SU-DHL-6 (cell line): ENCODE data around the gene PMEPA1.

Source experiments
- EZH2phosphoT487 ChIP-seq: fragments of 200-600 bp; sonication (generic), shearing (Covaris generic); conservative IDR thresholded peaks from 2 replicates; pipeline ENCODE4 v1.6.1; 2018; ENCODE audit warnings: mild to moderate bottlenecking, antibody characterized with exemption, low read length, moderate library complexity, mixed read lengths
- TF ChIP-seq, protein P1 (sequence below): fragments of 200-600 bp; sonication (generic); IDR thresholded peaks from one replicate; pipeline ENCODE4 v1.5.1; 2017; ENCODE audit warnings: antibody characterized with exemption, mild to moderate bottlenecking, low read length, moderate library complexity; ENCODE audit not compliant: insufficient read depth, poor library complexity, severe bottlenecking

DNA sequence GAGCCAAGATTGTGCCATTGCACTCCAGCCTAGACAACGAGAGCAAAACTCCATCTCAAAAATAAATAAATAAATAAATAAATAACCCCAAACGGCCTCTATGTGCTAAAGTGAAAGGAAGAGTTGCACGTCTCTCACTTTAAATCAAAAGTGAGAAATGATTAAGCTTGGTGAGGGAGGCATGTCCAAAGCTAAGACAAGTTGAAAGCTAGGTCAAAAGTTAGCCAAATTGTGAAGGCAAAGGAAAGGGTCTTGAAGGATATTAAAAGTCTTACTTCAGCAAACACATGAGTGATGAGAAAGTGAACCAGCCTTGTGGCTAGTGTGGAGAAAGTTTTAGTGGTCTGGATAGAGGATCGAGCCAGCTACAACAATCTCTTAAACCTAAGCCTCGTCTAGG lies 103.9 kb downstream of the PMEPA1 start:
- TF ChIP-seq, protein P1, sequence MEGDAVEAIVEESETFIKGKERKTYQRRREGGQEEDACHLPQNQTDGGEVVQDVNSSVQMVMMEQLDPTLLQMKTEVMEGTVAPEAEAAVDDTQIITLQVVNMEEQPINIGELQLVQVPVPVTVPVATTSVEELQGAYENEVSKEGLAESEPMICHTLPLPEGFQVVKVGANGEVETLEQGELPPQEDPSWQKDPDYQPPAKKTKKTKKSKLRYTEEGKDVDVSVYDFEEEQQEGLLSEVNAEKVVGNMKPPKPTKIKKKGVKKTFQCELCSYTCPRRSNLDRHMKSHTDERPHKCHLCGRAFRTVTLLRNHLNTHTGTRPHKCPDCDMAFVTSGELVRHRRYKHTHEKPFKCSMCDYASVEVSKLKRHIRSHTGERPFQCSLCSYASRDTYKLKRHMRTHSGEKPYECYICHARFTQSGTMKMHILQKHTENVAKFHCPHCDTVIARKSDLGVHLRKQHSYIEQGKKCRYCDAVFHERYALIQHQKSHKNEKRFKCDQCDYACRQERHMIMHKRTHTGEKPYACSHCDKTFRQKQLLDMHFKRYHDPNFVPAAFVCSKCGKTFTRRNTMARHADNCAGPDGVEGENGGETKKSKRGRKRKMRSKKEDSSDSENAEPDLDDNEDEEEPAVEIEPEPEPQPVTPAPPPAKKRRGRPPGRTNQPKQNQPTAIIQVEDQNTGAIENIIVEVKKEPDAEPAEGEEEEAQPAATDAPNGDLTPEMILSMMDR = no peak
- TF ChIP-seq EZH2phosphoT487 = no peak
